Measurements from ENCODE around the gene TPSG1.

The TPSG1 gene

DNA sequence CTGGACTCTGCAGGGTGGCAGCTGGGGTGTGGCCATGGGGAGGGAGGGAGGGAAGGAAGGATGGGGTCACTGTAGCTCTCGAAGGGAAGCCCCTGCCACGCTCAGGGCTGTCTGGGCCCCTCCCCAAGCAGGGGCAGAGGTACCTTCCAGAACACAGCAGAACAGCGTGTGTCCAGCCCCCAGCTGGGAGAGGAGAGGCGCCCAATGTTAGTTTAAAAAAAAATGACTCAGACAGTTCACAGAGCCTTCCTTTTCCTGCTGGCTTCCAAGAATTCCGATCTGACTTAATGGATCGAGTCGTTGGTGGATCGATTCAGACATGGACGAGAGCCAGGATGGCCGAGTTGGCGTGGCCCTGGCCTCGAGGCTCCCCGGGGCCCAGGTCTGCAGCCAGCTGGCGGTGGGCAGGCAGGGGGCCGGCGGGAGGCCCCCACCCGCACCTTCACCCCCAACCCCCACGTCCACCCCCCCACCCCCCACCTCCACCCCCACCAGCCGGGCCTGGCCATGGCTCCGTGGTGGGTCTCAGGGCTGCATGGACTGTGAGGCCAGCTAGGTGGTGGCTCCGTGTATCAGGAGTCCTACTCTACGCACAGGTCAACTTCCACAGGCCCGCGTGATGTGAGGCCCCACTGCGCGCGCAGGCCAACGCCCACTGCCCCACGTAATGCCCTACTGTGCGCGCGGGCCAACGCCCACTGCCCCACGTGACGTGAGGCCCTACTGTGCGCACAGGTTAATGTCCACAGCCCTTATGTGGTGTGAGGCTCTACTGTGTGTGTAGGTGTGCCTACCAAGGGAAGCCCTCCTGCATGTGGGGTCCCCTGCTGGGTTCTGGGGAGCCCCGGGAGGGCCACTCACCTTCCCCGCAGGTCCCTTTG is 50.4 kb downstream of the TPSG1 start:
- DNase-seq = no peak

DNA sequence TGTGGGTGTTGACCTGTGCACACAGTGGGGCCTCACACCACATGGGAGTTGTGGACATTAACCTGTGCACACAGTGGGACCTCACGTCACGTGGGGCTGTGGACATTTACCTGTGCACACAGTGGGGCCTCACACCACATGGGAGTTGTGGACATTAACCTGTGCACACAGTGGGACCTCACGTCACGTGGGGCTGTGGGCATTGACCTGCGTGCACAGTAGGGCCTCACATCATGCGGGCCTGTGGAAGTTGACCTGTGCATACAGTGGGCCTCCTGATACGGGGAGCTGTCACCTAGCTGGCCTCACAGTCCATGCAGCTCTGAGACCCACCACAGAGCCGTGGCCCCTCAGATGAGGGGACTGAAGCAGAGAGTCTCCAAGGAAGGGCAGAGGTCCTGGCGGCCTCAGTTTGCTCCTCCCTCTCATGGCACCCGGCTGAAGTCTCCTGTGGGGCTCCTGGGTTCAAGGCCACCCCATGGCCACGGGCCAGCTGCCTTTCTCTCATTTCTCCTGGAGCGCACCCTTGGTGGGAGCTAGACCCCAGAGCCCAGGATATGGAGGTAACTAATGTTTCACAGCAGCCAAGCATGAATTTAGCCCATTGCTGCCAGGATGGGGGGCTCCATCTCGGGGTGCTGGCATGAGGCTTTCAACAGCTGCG is 51.1 kb downstream of the TPSG1 start:
- no peak for DNase-seq

DNA sequence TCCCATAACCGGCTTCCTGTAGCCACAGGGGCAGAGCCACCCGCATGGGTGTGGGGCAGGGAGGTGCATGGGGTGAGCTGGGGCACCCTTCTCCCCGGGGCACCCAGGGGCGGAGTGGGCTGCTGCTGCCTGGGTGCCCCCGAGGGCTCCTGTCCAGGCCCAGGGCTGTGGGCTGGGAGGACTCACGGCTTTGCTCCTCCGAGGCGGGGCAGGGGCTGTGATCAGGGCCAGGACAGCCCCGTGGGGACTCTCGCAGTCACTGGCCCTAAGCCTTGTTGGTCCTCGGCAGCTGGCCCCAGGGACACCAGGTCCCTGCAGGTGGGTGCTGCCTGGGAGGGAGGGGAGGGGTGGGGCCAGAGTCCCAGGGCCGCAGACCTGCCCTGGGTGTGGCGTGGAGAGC is 52.4 kb downstream of the TPSG1 start:
- DNase-seq = no peak

DNA sequence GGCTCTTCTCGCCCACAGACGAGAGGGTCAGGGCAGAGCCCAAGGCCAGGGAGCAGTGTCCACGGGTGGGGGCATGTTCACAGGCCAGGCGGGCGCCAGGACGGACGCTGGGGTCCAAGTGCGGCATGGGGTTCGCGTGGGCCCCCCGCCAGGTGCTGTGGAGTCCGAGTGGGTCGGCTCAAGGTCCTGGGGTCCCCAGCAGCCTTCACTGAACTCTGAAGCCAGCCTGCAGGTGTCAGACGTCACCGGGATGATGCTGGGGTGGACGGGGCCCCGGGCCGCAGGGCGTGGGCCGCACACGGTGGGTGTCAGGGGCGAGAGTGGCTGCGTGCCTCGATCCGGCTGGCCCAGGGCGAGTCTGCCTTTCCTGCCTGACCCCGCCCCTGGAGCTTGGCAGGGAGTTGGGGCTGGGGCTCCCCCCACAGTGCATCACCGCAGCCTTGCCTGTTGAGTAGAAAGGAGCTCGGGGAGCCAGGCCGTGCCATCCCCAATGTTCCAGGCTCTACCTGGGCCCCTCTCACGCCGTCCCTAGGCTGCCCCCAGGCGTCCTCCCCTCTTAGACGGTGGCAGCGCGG is 53.1 kb downstream of the TPSG1 start:
- DNase-seq = no peak
